CD14-positive monocyte (primary cell): Measurements from ENCODE around the gene RRAD. TPM values are rescaled to one million over a fixed set of nuclear protein-coding genes. Genes with fewer than 3 reads are reported as not detected.

Source experiments
- DNase-seq, 3 donors: peaks; one replicate each; pipeline ENCODE4 v3.0.0-alpha.2; 2011 to 2022
- H2AFZ ChIP-seq: 2 replicates; pipeline ENCODE4 v1.6.0; 2012; ENCODE audit warnings: mild to moderate bottlenecking, low read depth, low read length, inconsistent platforms; ENCODE audit not compliant: insufficient read depth, poor library complexity, severe bottlenecking
- H3K27ac ChIP-seq, 2 donors: 1 replicate in 1 of 2; 2 replicates in 1 of 2; pipeline ENCODE4 v1.5.1; 2012 to 2013; ENCODE audit warnings: low read length in 2 of 2, control low read depth in 1 of 2, inconsistent platforms in 1 of 2, low read depth in 1 of 2, mild to moderate bottlenecking in 1 of 2
- H3K27me3 ChIP-seq, 2 donors: one replicate each; pipeline versions ENCODE4 v1.6.0 to v1.6.1; 2011 to 2013; ENCODE audit warnings: low read length in 2 of 2; ENCODE audit not compliant: control insufficient read depth in 2 of 2, insufficient read depth in 2 of 2
- H3K36me3 ChIP-seq, 2 donors: replicated peaks in 1 of 2; 1 replicate in 1 of 2; 2 replicates in 1 of 2; pipeline versions ENCODE4 v1.5.1 to v1.6.1; 2012 to 2013; ENCODE audit warnings: low read length in 2 of 2, control low read depth in 1 of 2, inconsistent platforms in 1 of 2, mild to moderate bottlenecking in 1 of 2; ENCODE audit not compliant: insufficient read depth in 2 of 2, control insufficient read depth in 1 of 2
- H3K4me1 ChIP-seq, 2 donors: 1 replicate in 1 of 2; 2 replicates in 1 of 2; pipeline versions ENCODE4 v1.5.1 to v1.6.1; 2012 to 2013; ENCODE audit warnings: low read length in 2 of 2, control low read depth in 1 of 2, inconsistent platforms in 1 of 2, mild to moderate bottlenecking in 1 of 2, moderate library complexity in 1 of 2; ENCODE audit not compliant: insufficient read depth in 2 of 2, control insufficient read depth in 1 of 2
- H3K4me2 ChIP-seq: replicated peaks from 2 replicates; pipeline ENCODE3; 2012; ENCODE audit warnings: low read length, moderate library complexity, mild to moderate bottlenecking; ENCODE audit not compliant: poor library complexity, severe bottlenecking; ENCODE audit errors: extremely low read depth
- H3K4me3 ChIP-seq, 3 experiments: fragments of 200-600 bp in 1 of 3; sonication (generic) in 1 of 3; replicated peaks in 1 of 3; 1 replicate in 2 of 3; 2 replicates in 1 of 3; pipeline ENCODE4 v1.5.1; 2011 to 2013; ENCODE audit warnings: low read length in 3 of 3, mild to moderate bottlenecking in 3 of 3, control low read depth in 2 of 3, low read depth in 2 of 3, inconsistent platforms in 1 of 3, moderate library complexity in 1 of 3
- H3K79me2 ChIP-seq: 2 replicates; pipeline ENCODE4 v1.6.0; 2012; ENCODE audit warnings: mild to moderate bottlenecking, control low read depth, inconsistent platforms, low read length, moderate library complexity; ENCODE audit not compliant: insufficient read depth
- H3K9ac ChIP-seq: 2 replicates; pipeline ENCODE4 v1.6.0; 2017; ENCODE audit warnings: low read length, mild to moderate bottlenecking; ENCODE audit not compliant: insufficient read depth, poor library complexity, severe bottlenecking
- H3K9me3 ChIP-seq, 2 donors: replicated peaks in 1 of 2; 1 replicate in 1 of 2; 2 replicates in 1 of 2; pipeline versions ENCODE4 v1.5.1 to v1.6.1; 2012 to 2013; ENCODE audit warnings: low read length in 2 of 2, control low read depth in 1 of 2; ENCODE audit not compliant: control insufficient read depth in 1 of 2, insufficient read depth in 1 of 2
- H4K20me1 ChIP-seq: 2 replicates; pipeline ENCODE4 v1.6.0; 2012; ENCODE audit warnings: mild to moderate bottlenecking, low read length, control low read depth, moderate library complexity; ENCODE audit not compliant: insufficient read depth
- H3K27ac Mint-ChIP-seq, 7 donors: one replicate each; pipeline ENCODE4 v1.8.0; 2020; ENCODE audit warnings: mild to moderate bottlenecking in 7 of 7, mixed read lengths in 7 of 7, moderate library complexity in 6 of 7, inconsistent platforms in 2 of 7
- H3K27me3 Mint-ChIP-seq, 3 donors: one replicate each; pipeline ENCODE4 v1.8.0; 2021 to 2022; ENCODE audit warnings: low read depth in 3 of 3, mild to moderate bottlenecking in 3 of 3, mixed read lengths in 3 of 3, moderate library complexity in 3 of 3, inconsistent platforms in 1 of 3
- H3K36me3 Mint-ChIP-seq, 2 donors: one replicate each; pipeline ENCODE4 v1.8.0; 2020; ENCODE audit warnings: mixed read lengths in 2 of 2, inconsistent platforms in 1 of 2, mild to moderate bottlenecking in 1 of 2
- H3K4me1 Mint-ChIP-seq: one replicate; pipeline ENCODE4 v1.8.0; 2020; ENCODE audit warnings: mild to moderate bottlenecking, mixed read lengths
- H3K4me3 Mint-ChIP-seq, 2 donors: one replicate each; pipeline ENCODE4 v1.8.0; 2020; ENCODE audit warnings: mild to moderate bottlenecking in 2 of 2, mixed read lengths in 2 of 2, moderate library complexity in 1 of 2
- H3K9me3 Mint-ChIP-seq, 7 donors: one replicate each; pipeline ENCODE4 v1.8.0; 2020 to 2022; ENCODE audit warnings: mixed read lengths in 7 of 7, mild to moderate bottlenecking in 6 of 7, moderate library complexity in 6 of 7, inconsistent platforms in 2 of 7
- WGBS: methylation state at CpG from one replicate; pipeline ENCODE4 v1.1.5; 2013; ENCODE audit warnings: missing lambda C conversion rate; ENCODE audit not compliant: insufficient coverage; 5-methylcytosine and 5-hydroxymethylcytosine counted together
- intact Hi-C, 2 donors: fragments of 100-400 bp; cut with micrococcal nuclease; formaldehyde crosslinking; loops; one replicate each; pipeline versions ENCODE4 v1.15.0 to v1.15.1; 2023
- polyA plus RNA-seq, 3 donors: library from polyadenylated mRNA; depleted of rRNA in 1 of 3; unstranded in 2 of 3; stranded (reverse) in 1 of 3; fragments of 300-500 nt in 2 of 3; fragments of >200 nt in 1 of 3; fragmentation: Illumina TruSeq in 2 of 3; gene quantifications; 1 replicate in 2 of 3; 2 replicates in 1 of 3; pipeline ENCODE4 v1.2.3, GENCODE V29; 2012 to 2021
- TF ChIP-seq, protein P1 (sequence below): fragments of 200-600 bp; IDR thresholded peaks from one replicate; pipeline ENCODE4 v1.8.0; 2022; ENCODE audit warnings: antibody characterized with exemption, mild to moderate bottlenecking

Gene RRAD
- polyA plus RNA-seq, 3 donors: 0.42 to 1.9 (median 0.55) TPM

DNA sequence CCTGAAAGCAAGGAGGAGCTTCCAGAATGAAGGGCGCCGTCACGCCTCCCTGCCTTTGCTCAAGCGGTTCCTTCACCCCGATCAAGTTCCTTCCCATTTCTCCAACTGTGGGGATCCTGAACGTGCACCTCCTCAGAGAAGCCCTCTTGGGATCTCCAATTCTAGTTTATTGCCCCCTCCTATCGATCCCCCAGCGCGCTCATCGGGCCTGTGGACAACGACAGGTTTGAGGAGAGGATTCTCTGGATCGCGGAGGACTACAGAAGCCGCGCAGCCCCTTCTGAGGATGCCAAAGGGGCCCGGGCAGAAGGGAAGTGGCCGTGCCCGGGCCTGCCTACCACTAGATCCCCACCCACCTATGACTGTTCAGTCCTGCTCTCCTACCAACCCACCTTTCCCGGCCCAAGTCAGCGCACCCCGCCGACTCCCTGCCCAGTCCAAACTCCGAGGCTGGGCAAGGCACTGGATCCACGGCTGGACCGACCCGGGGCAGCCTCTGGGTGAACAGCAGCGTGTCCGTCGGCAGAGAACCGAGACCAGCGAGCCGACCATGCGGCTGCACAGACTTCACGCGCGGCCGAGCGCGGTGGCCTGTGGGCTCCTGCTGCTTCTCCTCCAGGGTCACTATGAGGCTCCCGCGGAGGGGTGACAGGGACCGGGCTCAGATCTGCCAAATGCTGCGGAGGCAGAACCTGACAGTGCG, 22.9 kb upstream of the RRAD start:
- intact Hi-C loops: no loop called here
- Mint-ChIP-seq H3K27me3 (peaks cover 52 to 56% (median 53%) of the 10 kb centered on the region in 3 donors), H3K27ac (peak overlapping the region in 3 of 7 donors; percentile 37 to 81 (median 66)), H3K4me3 (peak overlapping the region; percentile 86 to 98), H3K36me3 (peaks cover 11 to 12% of the 10 kb centered on the region in 2 donors), H3K4me1 (peaks cover 22% of the 10 kb centered on the region), H3K9me3 (peaks cover 0 to 16% (median 9%) of the 10 kb centered on the region in 7 donors)
- 2% methylated on average over 41 of the region's 44 CpGs for WGBS
- peak overlapping the region; percentile 46 for H3K9ac ChIP-seq
- peaks cover 7 to 9% of the 10 kb centered on the region in 2 donors for H3K36me3 ChIP-seq
- peaks cover 17 to 18% of the 10 kb centered on the region in 2 donors for H3K4me1 ChIP-seq
- TF ChIP-seq, protein P1, sequence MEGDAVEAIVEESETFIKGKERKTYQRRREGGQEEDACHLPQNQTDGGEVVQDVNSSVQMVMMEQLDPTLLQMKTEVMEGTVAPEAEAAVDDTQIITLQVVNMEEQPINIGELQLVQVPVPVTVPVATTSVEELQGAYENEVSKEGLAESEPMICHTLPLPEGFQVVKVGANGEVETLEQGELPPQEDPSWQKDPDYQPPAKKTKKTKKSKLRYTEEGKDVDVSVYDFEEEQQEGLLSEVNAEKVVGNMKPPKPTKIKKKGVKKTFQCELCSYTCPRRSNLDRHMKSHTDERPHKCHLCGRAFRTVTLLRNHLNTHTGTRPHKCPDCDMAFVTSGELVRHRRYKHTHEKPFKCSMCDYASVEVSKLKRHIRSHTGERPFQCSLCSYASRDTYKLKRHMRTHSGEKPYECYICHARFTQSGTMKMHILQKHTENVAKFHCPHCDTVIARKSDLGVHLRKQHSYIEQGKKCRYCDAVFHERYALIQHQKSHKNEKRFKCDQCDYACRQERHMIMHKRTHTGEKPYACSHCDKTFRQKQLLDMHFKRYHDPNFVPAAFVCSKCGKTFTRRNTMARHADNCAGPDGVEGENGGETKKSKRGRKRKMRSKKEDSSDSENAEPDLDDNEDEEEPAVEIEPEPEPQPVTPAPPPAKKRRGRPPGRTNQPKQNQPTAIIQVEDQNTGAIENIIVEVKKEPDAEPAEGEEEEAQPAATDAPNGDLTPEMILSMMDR: no peak
- peak overlapping the region; percentile 38 to 77 (median 38) for H3K4me3 ChIP-seq
- H2AFZ ChIP-seq: peak overlapping the region; percentile 73
- no peak overlapping the region for H3K27ac ChIP-seq
- H3K4me2 ChIP-seq: peak overlapping the region; percentile 77
- H3K27me3 ChIP-seq: peaks cover 27 to 50% of the 10 kb centered on the region in 2 donors
- DNase-seq: peak in 1 of 3 donors; percentile 19
- peaks cover 9% of the 10 kb centered on the region for H4K20me1 ChIP-seq
- no peaks in the 10 kb centered on the region for H3K79me2 ChIP-seq
- H3K9me3 ChIP-seq: peaks cover 0 to 10% of the 10 kb centered on the region in 2 donors

DNA sequence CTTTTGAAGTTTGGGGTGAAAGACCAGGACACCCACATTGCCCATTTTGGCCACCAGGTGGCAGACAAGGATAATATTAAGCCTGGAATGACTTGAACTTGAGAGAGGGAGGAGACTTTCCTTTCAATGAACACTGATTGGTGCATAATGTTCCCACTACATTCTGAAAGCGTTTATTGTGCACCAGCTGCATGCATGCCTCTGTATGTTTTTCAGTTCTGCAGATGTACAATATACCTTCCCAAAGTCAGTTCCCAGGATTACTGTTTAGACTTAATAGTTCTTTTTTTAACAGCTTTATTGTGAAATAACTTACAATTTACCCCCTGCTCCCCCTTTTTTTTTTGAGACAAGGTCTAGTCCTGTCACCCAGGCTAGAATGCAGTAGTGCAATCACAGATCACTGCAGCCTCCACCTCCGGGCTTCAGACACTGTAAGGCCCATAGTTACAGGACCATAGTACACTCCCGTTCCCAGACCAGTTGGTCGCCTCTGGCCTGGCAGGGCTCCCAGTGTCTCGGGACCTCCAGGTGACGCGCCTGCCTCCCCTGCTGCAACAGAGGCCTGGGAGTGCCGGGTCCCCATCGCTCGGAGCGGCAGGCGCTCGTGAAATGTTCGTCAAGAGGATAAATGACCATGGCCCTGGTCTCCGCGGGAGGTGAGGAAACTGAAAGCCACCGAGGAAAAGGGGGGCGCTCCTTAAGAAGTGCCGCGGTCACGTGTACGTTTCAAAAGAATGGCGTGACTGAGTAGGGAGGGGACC, 22.1 kb upstream of the RRAD start:
- Histone ChIP-seq H3K36me3 (peaks cover 15 to 17% of the 10 kb centered on the region in 2 donors), H3K9ac (peak overlapping the region; percentile 46), H3K79me2 (no peaks in the 10 kb centered on the region), H4K20me1 (peaks cover 12% of the 10 kb centered on the region), H3K27me3 (peaks cover 27 to 46% of the 10 kb centered on the region in 2 donors), H3K4me2 (peak overlapping the region; percentile 77), H3K4me1 (peaks cover 17 to 18% of the 10 kb centered on the region in 2 donors), H3K9me3 (peaks cover 0 to 10% of the 10 kb centered on the region in 2 donors), H2AFZ (peak overlapping the region; percentile 73), H3K4me3 (peak overlapping the region; percentile 38 to 77 (median 38)), H3K27ac (no peak overlapping the region)
- Mint-ChIP-seq H3K4me3 (peak overlapping the region; percentile 86 to 98), H3K27me3 (peaks cover 47 to 52% (median 48%) of the 10 kb centered on the region in 3 donors), H3K36me3 (peaks cover 19 to 20% of the 10 kb centered on the region in 2 donors), H3K27ac (peak overlapping the region in 2 of 7 donors; percentile 37 to 73), H3K9me3 (peaks cover 0 to 16% (median 9%) of the 10 kb centered on the region in 7 donors), H3K4me1 (peaks cover 22% of the 10 kb centered on the region)
- WGBS: 0% methylated on average over 6 of the region's 23 CpGs
- TF ChIP-seq, protein P1: peak; percentile 90
- intact Hi-C loops: no loop called here
- peak; percentile 74 to 85 (median 76) for DNase-seq
